GM13977 (cell line): Measurements from ENCODE around the gene MSL2.
"Not testable (repeated sequence)": the region's sequence is repeated elsewhere in the genome, so short reads cannot be mapped to it uniquely, and the experiment has no call there.

Experiments
- DNase-seq: peaks from one replicate; pipeline ENCODE4 v3.0.0; 2012; ENCODE audit warnings: low spot score
- in situ Hi-C: fragments of 300-500 bp; cut with MboI; formaldehyde crosslinking; loops from one replicate; pipeline ENCODE4 v1.12.0; 2022; ENCODE audit warnings: low sequenced_read_pairs, low pct_unique_long_range_greater_than_20kb, mixed read lengths, inconsistent platforms; ENCODE audit not compliant: unreplicated experiment
- TF ChIP-seq, protein P1 (sequence below): IDR thresholded peaks from 2 replicates; pipeline ENCODE4 v1.5.1; 2012; ENCODE audit warnings: mild to moderate bottlenecking, control low read depth; ENCODE audit not compliant: insufficient read depth; ENCODE audit errors: extremely low read depth, missing control alignments

Gene MSL2

DNA sequence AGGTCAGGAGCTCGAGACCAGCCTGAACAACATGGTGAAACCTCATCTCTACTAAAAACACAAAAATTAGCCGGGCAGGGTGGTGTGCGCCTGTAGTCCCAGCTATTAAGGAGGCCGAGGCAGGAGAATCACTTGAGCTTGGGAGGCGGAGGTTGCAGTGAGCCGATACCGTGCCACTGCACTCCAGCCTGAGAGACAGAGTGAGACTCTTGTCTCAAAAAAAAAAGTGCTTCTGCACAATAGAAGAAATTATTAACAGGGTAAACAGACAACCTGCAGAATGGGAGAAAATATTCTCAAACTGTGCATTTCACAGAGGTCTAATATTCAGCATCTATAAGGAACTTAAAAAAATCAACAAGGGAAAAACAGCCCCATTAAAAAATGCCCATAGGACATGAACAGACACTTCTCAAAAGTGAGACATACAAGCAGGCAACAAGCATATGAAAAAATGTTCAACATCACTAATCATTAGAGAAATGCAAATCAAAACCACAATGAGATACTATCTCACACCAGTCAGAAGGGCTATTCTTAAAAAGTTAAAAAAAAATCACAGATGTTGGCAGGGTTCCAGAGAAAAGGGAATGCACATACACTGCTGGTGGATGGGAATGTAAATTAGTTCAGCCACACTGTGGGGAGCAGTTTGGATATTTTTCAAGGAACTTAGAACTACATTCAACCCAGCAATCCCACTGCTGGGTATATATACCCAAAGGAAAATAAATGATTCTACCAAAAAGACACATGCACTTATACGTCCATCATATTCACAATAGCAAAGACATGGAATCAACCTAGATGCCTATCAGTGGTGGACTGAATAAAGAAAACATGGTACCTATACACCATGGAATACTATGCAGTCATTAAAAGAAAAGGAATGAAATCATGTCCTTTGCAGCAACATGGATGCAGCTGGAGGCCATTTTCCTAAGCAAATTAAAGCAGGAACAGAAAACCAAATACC is 75.5 kb downstream of the MSL2 start:
- TF ChIP-seq, protein P1, sequence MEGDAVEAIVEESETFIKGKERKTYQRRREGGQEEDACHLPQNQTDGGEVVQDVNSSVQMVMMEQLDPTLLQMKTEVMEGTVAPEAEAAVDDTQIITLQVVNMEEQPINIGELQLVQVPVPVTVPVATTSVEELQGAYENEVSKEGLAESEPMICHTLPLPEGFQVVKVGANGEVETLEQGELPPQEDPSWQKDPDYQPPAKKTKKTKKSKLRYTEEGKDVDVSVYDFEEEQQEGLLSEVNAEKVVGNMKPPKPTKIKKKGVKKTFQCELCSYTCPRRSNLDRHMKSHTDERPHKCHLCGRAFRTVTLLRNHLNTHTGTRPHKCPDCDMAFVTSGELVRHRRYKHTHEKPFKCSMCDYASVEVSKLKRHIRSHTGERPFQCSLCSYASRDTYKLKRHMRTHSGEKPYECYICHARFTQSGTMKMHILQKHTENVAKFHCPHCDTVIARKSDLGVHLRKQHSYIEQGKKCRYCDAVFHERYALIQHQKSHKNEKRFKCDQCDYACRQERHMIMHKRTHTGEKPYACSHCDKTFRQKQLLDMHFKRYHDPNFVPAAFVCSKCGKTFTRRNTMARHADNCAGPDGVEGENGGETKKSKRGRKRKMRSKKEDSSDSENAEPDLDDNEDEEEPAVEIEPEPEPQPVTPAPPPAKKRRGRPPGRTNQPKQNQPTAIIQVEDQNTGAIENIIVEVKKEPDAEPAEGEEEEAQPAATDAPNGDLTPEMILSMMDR, result no peak
- DNase-seq, result no peak
- in situ Hi-C loops, result no loop called here

DNA sequence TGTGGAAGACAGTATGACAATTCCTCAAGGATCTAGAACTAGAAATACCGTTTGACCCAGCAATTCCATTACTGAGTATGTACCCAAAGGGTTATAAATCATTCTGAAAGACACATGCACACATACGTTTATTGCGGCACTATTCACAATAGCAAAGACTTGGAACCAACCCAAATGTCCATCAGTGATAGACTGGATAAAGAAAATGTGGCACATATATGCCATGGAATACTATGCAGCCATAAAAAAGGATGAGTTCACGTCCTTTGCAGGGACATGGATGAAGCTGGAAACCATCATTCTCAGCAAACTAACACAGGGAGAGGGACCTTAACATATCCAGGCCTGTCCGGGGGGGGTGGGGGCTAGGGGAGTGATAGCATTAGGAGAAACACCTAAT is 76.4 kb downstream of the MSL2 start:
- DNase-seq, result not testable (repeated sequence)

DNA sequence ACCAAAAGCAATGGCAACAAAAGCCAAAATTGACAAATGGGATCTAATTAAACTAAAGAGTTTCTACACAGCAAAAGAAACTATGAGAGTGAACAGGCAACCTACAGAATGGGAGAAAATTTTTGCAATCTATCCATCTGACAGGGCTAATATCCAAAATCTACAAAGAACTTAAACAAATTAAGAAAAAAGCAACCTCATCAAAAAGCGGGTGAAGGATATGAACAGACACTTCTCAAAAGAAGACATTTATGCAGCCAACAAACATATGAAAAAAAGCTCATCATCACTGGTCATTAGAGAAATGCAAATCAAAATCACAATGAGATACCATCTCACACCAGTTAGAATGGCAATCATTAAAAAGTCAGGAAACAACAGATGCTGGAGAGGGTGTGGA is 76.8 kb downstream of the MSL2 start:
- in situ Hi-C loops, DNase-seq: not testable (repeated sequence)

More for the DNA sequence above, 76.4 kb downstream of the MSL2 start:
- in situ Hi-C loops, result not testable (repeated sequence)

- in situ Hi-C loops, result no loop called here
- no peak for DNase-seq
- TF ChIP-seq, protein P1, result no peak
Observed at GRCh38 chr3:136114421-136114820, 81.7 kb downstream of the MSL2 start.

DNA sequence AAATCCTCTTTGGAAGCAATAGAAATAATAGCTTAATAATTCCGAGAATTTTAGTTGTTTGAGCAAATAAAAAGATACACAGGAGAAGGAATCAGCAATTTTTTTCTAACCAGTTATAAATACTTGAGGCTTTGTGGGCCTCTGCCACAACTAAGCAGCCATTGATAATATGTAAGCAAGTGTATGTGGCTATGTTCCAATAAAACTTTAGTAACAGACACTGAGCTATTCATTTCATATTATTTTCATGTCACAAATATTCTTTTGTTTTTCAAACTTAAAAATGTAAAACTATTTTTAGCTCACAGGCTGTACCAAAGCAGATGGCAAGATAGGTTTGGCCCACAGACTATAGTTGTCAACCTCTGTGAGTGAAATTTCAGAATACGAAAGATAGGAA is 85.7 kb downstream of the MSL2 start:
- DNase-seq, result no peak
- TF ChIP-seq, protein P1, result no peak
- in situ Hi-C loops, result no loop called here

GRCh38 chr3:136109499-136109898 is 86.6 kb downstream of the MSL2 start:
- TF ChIP-seq, protein P1, result no peak
- DNase-seq, result peak; percentile 45
- in situ Hi-C loops, result no loop called here

- in situ Hi-C loops, result no loop called here
Observed at GRCh38 chr3:136106101-136106500, 90.0 kb downstream of the MSL2 start.

More at GRCh38 chr3:136106101-136106500, 90.0 kb downstream of the MSL2 start:
- TF ChIP-seq, protein P1, result no peak
- DNase-seq, result no peak
